PC-3 (cell line): ENCODE results near the gene MYO10. TPM values are rescaled to one million over a fixed set of nuclear protein-coding genes. Genes with fewer than 3 reads are reported as not detected.

ENCODE experiments used
- ATAC-seq: fragments of 200-7000 bp; cut with Tn5 transposase; 2 replicates; pipeline ENCODE4 v1.9.1; 2020; ENCODE audit warnings: mild to moderate bottlenecking, moderate library complexity
- BruUV-seq: library from RNA; stranded (reverse); fragments of 400-500 nt; replicated peaks from 2 replicates; lab custom pipeline; 2021; lab: Mats Ljungman, UMichigan
- CTCF ChIA-PET: fragments of 300-600 bp; sonication (Branson Sonifier 250); formaldehyde crosslinking; loops from one replicate; lab custom pipeline; 2022; ENCODE audit warnings: antibody characterized with exemption; lab: Charles Lee
- POLR2A ChIA-PET: fragments of 300-600 bp; sonication (Branson Sonifier 250); formaldehyde crosslinking; loops from one replicate; lab custom pipeline; 2022; ENCODE audit warnings: antibody characterized with exemption; ENCODE audit not compliant: unreplicated experiment; lab: Charles Lee
- DNase-seq: peaks from one replicate; pipeline ENCODE4 v3.0.0-alpha.2; 2015
- H2AFZ ChIP-seq: fragments of 300-600 bp; sonication (generic); 2 replicates; pipeline ENCODE4 v1.6.0; 2016; ENCODE audit warnings: antibody characterized with exemption, low read length
- H3F3A ChIP-seq: fragments of 300-600 bp; sonication (generic); one replicate; pipeline ENCODE4 v1.6.0; 2017; ENCODE audit warnings: antibody characterized with exemption, low read length, control low read depth, mild to moderate bottlenecking; ENCODE audit not compliant: unreplicated experiment
- H3K27ac ChIP-seq: fragments of 300-600 bp; sonication (generic); 2 replicates; pipeline ENCODE4 v1.5.1; 2016; ENCODE audit warnings: mild to moderate bottlenecking, low read length
- H3K27me3 ChIP-seq: fragments of 300-600 bp; sonication (generic); 2 replicates; pipeline ENCODE4 v1.6.1; 2016; ENCODE audit warnings: low read length, mixed read lengths
- H3K36me3 ChIP-seq: fragments of 300-600 bp; sonication (generic); 2 replicates; pipeline ENCODE4 v1.6.1; 2016; ENCODE audit warnings: low read depth, mixed run types, low read length, mixed read lengths
- H3K4me1 ChIP-seq: fragments of 300-600 bp; sonication (generic); 2 replicates; pipeline ENCODE4 v1.5.1; 2016; ENCODE audit warnings: low read length; ENCODE audit not compliant: insufficient read depth
- H3K4me2 ChIP-seq: fragments of 300-600 bp; sonication (generic); 2 replicates; pipeline ENCODE4 v1.6.0; 2016; ENCODE audit warnings: low read length
- H3K4me3 ChIP-seq: fragments of 300-600 bp; sonication (generic); 2 replicates; pipeline ENCODE4 v1.5.1; 2016; ENCODE audit warnings: mild to moderate bottlenecking, low read length, mixed read lengths
- H3K79me2 ChIP-seq: fragments of 300-600 bp; sonication (generic); 2 replicates; pipeline ENCODE4 v1.6.1; 2017; ENCODE audit warnings: low read length, mixed read lengths
- H3K9ac ChIP-seq: fragments of 300-600 bp; sonication (generic); 2 replicates; pipeline ENCODE4 v1.6.0; 2016; ENCODE audit warnings: mild to moderate bottlenecking, low read length
- H3K9me2 ChIP-seq: fragments of 300-600 bp; sonication (generic); replicated peaks from 2 replicates; pipeline ENCODE4 v1.6.1; 2016; ENCODE audit warnings: mixed run types, low read length, mixed read lengths
- H3K9me3 ChIP-seq: fragments of 300-600 bp; sonication (generic); 2 replicates; pipeline ENCODE4 v1.6.1; 2016; ENCODE audit warnings: low read length, mixed read lengths
- H4K20me1 ChIP-seq: fragments of 300-600 bp; sonication (generic); 2 replicates; pipeline ENCODE4 v1.6.1; 2016; ENCODE audit warnings: low read length, mixed read lengths
- CTCF ChIP-seq: fragments of 300-600 bp; sonication (generic); conservative IDR thresholded peaks from 2 replicates; pipeline ENCODE4 v1.5.1; 2017; ENCODE audit warnings: antibody characterized with exemption, low read depth, mild to moderate bottlenecking, low read length
- EZH2 ChIP-seq: fragments of 300-600 bp; sonication (generic); IDR thresholded peaks from one replicate; pipeline ENCODE4 v1.6.1; 2017; ENCODE audit warnings: antibody characterized with exemption, mild to moderate bottlenecking, low read length; ENCODE audit not compliant: unreplicated experiment
- EZH2phosphoT487 ChIP-seq: fragments of 300-600 bp; sonication (generic); IDR thresholded peaks from 2 replicates; pipeline ENCODE4 v1.6.1; 2018; ENCODE audit warnings: mild to moderate bottlenecking, antibody characterized with exemption, low read length, borderline replicate concordance
- intact Hi-C: fragments of 100-400 bp; cut with micrococcal nuclease; formaldehyde crosslinking; loops from 2 replicates; pipeline ENCODE4 v1.9.0; 2023
- total RNA-seq: library from RNA; depleted of rRNA; stranded (reverse); fragments of >200 nt; gene quantifications from 2 replicates; pipeline ENCODE4 v1.2.3, GENCODE V29; 2014

Gene MYO10
- total RNA-seq, 1 experiment from 2014 or later, result 52.3 TPM

- H3K4me2 ChIP-seq, result no peak overlapping the region
- H3K4me1 ChIP-seq, result peaks cover 12% of the 10 kb centered on the region
- H3K79me2 ChIP-seq, result no peaks in the 10 kb centered on the region
- no peaks in the 10 kb centered on the region for H3F3A ChIP-seq
- no peak for DNase-seq
- H3K36me3 ChIP-seq, result peaks cover 4% of the 10 kb centered on the region; the same call in 1 of the 2 replicates
- H4K20me1 ChIP-seq, result no peaks in the 10 kb centered on the region
- H3K27me3 ChIP-seq, result no peaks in the 10 kb centered on the region
- H3K9me3 ChIP-seq, result no peaks in the 10 kb centered on the region
- TF ChIP-seq CTCF (no peak), EZH2phosphoT487 (no peak)
- no TSS peak for BruUV-seq
- ChIA-PET POLR2A (no interaction called here), CTCF (no interaction called here)
- intact Hi-C loops, result no loop called here
- H3K9ac ChIP-seq, result no peak overlapping the region
- no peak overlapping the region for H2AFZ ChIP-seq
- no peak overlapping the region for H3K4me3 ChIP-seq
- no peak for ATAC-seq
- H3K27ac ChIP-seq, result no peak overlapping the region
- no peaks in the 10 kb centered on the region for H3K9me2 ChIP-seq
Observed at GRCh38 chr5:16737620-16738364, 198.3 kb downstream of the MYO10 start.

GRCh38 chr5:16737209-16737608, 198.9 kb downstream of the MYO10 start:
- H3K4me1 ChIP-seq, result peaks cover 12% of the 10 kb centered on the region
- no peaks in the 10 kb centered on the region for H4K20me1 ChIP-seq
- H3K27ac ChIP-seq, result no peak overlapping the region
- H3K79me2 ChIP-seq, result no peaks in the 10 kb centered on the region
- H3K36me3 ChIP-seq, result peaks cover 4% of the 10 kb centered on the region; the same call in 1 of the 2 replicates
- no peaks in the 10 kb centered on the region for H3K27me3 ChIP-seq
- H3K4me2 ChIP-seq, result no peak overlapping the region
- H3K9me3 ChIP-seq, result no peaks in the 10 kb centered on the region
- POLR2A ChIA-PET, result no interaction called here
- H3K4me3 ChIP-seq, result no peak overlapping the region
- H3K9ac ChIP-seq, result no peak overlapping the region
- no peak for TF ChIP-seq EZH2phosphoT487
- no peak for TF ChIP-seq EZH2
- no peak for TF ChIP-seq CTCF
- BruUV-seq, result no TSS peak
- no peak for DNase-seq
- CTCF ChIA-PET, result no interaction called here
- intact Hi-C loops, result no loop called here
- no peaks in the 10 kb centered on the region for H3K9me2 ChIP-seq
- ATAC-seq, result no peak
- H2AFZ ChIP-seq, result no peak overlapping the region
- no peaks in the 10 kb centered on the region for H3F3A ChIP-seq
